HepG2 (cell line): ENCODE results near the gene PAPSS1. TPM values are rescaled to one million over a fixed set of nuclear protein-coding genes. Genes with fewer than 3 reads are reported as not detected.
A peak's percentile ranks its signal among the peaks of the same experiment; 100 is the strongest.

Source experiments
- ATAC-seq: fragments of 200-7000 bp; cut with Tn5 transposase; 3 replicates; pipeline ENCODE4 v1.9.1; 2020; ENCODE audit warnings: mild to moderate bottlenecking, moderate library complexity
- BruUV-seq: library from RNA; stranded (reverse); fragments of 400-500 nt; replicated peaks from 2 replicates; lab custom pipeline; 2021; lab: Mats Ljungman, UMichigan
- CTCF ChIA-PET: fragments of 300-600 bp; formaldehyde crosslinking; extraction: SDS; loops from one replicate; lab custom pipeline; 2021; ENCODE audit warnings: low total read pairs, inconsistent platforms, low intra/inter-chr PET ratio; lab: Yijun Ruan, JAX
- POLR2A ChIA-PET: fragments of 350-600 bp; sonication (Branson Sonifier 250); formaldehyde crosslinking; loops from one replicate; lab custom pipeline; 2020; ENCODE audit warnings: antibody characterized with exemption, inconsistent platforms; lab: Yijun Ruan, JAX
- DNase-seq: peaks from one replicate; pipeline ENCODE4 v3.0.0-alpha.2; 2015; ENCODE audit warnings: low spot score
- FAIRE-seq: peaks from 3 replicates; lab custom pipeline; 2011; peaks lifted over from hg19 to GRCh38; lab: Jason Lieb, UNC
- H2AFZ ChIP-seq: one replicate; pipeline ENCODE4 v1.6.1; 2011; ENCODE audit warnings: low read length, inconsistent platforms
- H3K27ac ChIP-seq: fragments of 300-600 bp; 3 replicates; pipeline ENCODE4 v1.8.0; 2011; ENCODE audit warnings: mixed run types, mild to moderate bottlenecking, mixed read lengths, low read length, inconsistent platforms; ENCODE audit not compliant: insufficient read depth; ENCODE audit errors: extremely low read length
- H3K27me3 ChIP-seq, 2 experiments: fragments of 200-600 bp in 1 of 2; 2 replicates in 1 of 2; 3 replicates in 1 of 2; pipeline versions ENCODE4 v1.6.0 to v1.8.0; 2011; ENCODE audit warnings: low read length in 2 of 2, mild to moderate bottlenecking in 2 of 2, moderate library complexity in 2 of 2, inconsistent platforms in 1 of 2; ENCODE audit not compliant: insufficient read depth in 2 of 2, control insufficient read depth in 1 of 2
- H3K36me3 ChIP-seq, 2 experiments: fragments of 200-600 bp in 1 of 2; replicated peaks in 1 of 2; 2 replicates in 1 of 2; 3 replicates in 1 of 2; pipeline versions ENCODE4 v1.5.1 to v1.8.0; 2011; ENCODE audit warnings: low read length in 2 of 2, inconsistent platforms in 1 of 2; ENCODE audit not compliant: insufficient read depth in 2 of 2, control insufficient read depth in 1 of 2
- H3K4me1 ChIP-seq: 2 replicates; pipeline ENCODE4 v1.5.1; 2012; ENCODE audit warnings: low read length, inconsistent platforms; ENCODE audit not compliant: insufficient read depth
- H3K4me2 ChIP-seq: 2 replicates; pipeline ENCODE4 v1.6.0; 2011; ENCODE audit warnings: low read depth, low read length, inconsistent platforms
- H3K4me3 ChIP-seq, 3 experiments: fragments of 200-600 bp in 1 of 3; sonication (generic), shearing (Covaris generic) in 1 of 3; replicated peaks in 1 of 3; 2 replicates each; pipeline ENCODE4 v1.5.1; 2011 to 2016; ENCODE audit warnings: low read length in 3 of 3, inconsistent platforms in 2 of 3, low read depth in 2 of 3, mild to moderate bottlenecking in 2 of 3, control low read depth in 1 of 3, mixed read lengths in 1 of 3; ENCODE audit not compliant: insufficient read depth in 1 of 3
- H3K79me2 ChIP-seq: one replicate; pipeline ENCODE4 v1.6.1; 2011; ENCODE audit warnings: low read length, inconsistent platforms; ENCODE audit not compliant: insufficient read depth
- H3K9ac ChIP-seq: 2 replicates; pipeline ENCODE4 v1.6.0; 2011; ENCODE audit warnings: mild to moderate bottlenecking, low read depth, low read length, inconsistent platforms; ENCODE audit not compliant: insufficient read depth
- H3K9me3 ChIP-seq: 2 replicates; pipeline ENCODE4 v1.5.1; 2012; ENCODE audit warnings: mild to moderate bottlenecking, low read length
- H4K20me1 ChIP-seq: 2 replicates; pipeline ENCODE4 v1.6.0; 2011; ENCODE audit warnings: inconsistent platforms, mild to moderate bottlenecking, low read length, moderate library complexity; ENCODE audit not compliant: insufficient read depth
- GFI1 ChIP-seq: sonication (generic); formaldehyde crosslinking; IDR thresholded peaks from 2 replicates; pipeline ENCODE4 v1.5.0; 2020; ENCODE audit warnings: missing genetic modification reagents, mild to moderate bottlenecking, borderline replicate concordance
- MEIS2 ChIP-seq: sonication (generic); formaldehyde crosslinking; IDR thresholded peaks from 2 replicates; pipeline ENCODE4 v1.9.0; 2021; ENCODE audit warnings: mild to moderate bottlenecking, missing genetic modification reagents
- NFYB ChIP-seq: sonication (generic); formaldehyde crosslinking; IDR thresholded peaks from 2 replicates; pipeline ENCODE4 v1.4.0; 2020; ENCODE audit warnings: missing genetic modification reagents
- PCBP1 ChIP-seq: fragments of 200-400 bp; formaldehyde crosslinking; IDR thresholded peaks from 2 replicates; pipeline ENCODE4 v1.6.1; 2017; ENCODE audit warnings: mild to moderate bottlenecking, low read depth, low read length, borderline replicate concordance
- PTBP1 ChIP-seq: fragments of 200-400 bp; formaldehyde crosslinking; IDR thresholded peaks from 2 replicates; pipeline ENCODE4 v1.6.1; 2018; ENCODE audit warnings: low read length, low read depth; ENCODE audit not compliant: poor library complexity, severe bottlenecking
- RFX1 ChIP-seq: fragments of 450-650 bp; IDR thresholded peaks from 2 replicates; pipeline ENCODE4 v1.6.1; 2017
- SNRNP70 ChIP-seq: fragments of 200-400 bp; formaldehyde crosslinking; IDR thresholded peaks from 2 replicates; pipeline ENCODE4 v1.6.1; 2017; ENCODE audit warnings: mild to moderate bottlenecking, low read depth, low read length, moderate library complexity
- YY1 ChIP-seq: IDR thresholded peaks from 2 replicates; pipeline ENCODE4 v1.6.1; 2011; ENCODE audit warnings: low read length, low read depth, moderate library complexity, mild to moderate bottlenecking; ENCODE audit not compliant: insufficient read depth, insufficient replicate concordance
- ZFP1 ChIP-seq: IDR thresholded peaks from 2 replicates; pipeline ENCODE4 v1.6.1; 2016
- WGBS: methylation state at CpG from one replicate; pipeline ENCODE4 v1.1.6; 2017; ENCODE audit warnings: low lambda C conversion rate; 5-methylcytosine and 5-hydroxymethylcytosine counted together
- in situ Hi-C: cut with HindIII; loops from 2 replicates; pipeline ENCODE4 v1.10.0; 2017; ENCODE audit warnings: low pct_unique_long_range_greater_than_20kb; ENCODE audit not compliant: extremely low pct_ligation_motif_present
- intact Hi-C: fragments of 100-400 bp; cut with micrococcal nuclease; formaldehyde crosslinking; loops from one replicate; pipeline ENCODE4 v1.10.0; 2022; ENCODE audit not compliant: unreplicated experiment
- polyA plus RNA-seq, 8 experiments: library from polyadenylated mRNA; depleted of rRNA in 3 of 8; stranded (reverse) in 7 of 8; unstranded in 1 of 8; fragments of >200 nt; fragmentation: Illumina TruSeq in 4 of 8; extraction: Trizol in 4 of 8; gene quantifications; 2 replicates each; pipeline versions ENCODE4 v1.2.1 to v1.2.3, GENCODE V29; 2011 to 2016; ENCODE audit warnings: low read depth in 4 of 8, missing spikeins in 1 of 8, mixed read lengths in 1 of 8; ENCODE audit not compliant: insufficient read depth in 1 of 8
- total RNA-seq, 5 experiments: library from RNA; depleted of rRNA; stranded (reverse); fragments of >200 nt; fragmentation: Illumina TruSeq; extraction: Trizol; gene quantifications; 2 replicates each; pipeline ENCODE4 v1.2.3, GENCODE V29; 2016; ENCODE audit warnings: low read depth in 1 of 5
- TF ChIP-seq, protein P1 (sequence below): sonication (generic); formaldehyde crosslinking; IDR thresholded peaks from 2 replicates; pipeline ENCODE4 v1.4.0; 2020; ENCODE audit warnings: missing genetic modification reagents, borderline replicate concordance
- TF ChIP-seq, protein P2 (sequence below): sonication (generic); formaldehyde crosslinking; IDR thresholded peaks from 2 replicates; pipeline ENCODE4 v1.4.0; 2020; ENCODE audit warnings: missing genetic modification reagents, mild to moderate bottlenecking, borderline replicate concordance
- TF ChIP-seq, protein P3 (sequence below): sonication (generic); formaldehyde crosslinking; IDR thresholded peaks from 2 replicates; pipeline ENCODE4 v1.4.0; 2020; ENCODE audit warnings: missing genetic modification reagents
- TF ChIP-seq, protein P4 (sequence below): sonication (generic); formaldehyde crosslinking; IDR thresholded peaks from 2 replicates; pipeline ENCODE4 v1.9.0; 2022; ENCODE audit warnings: missing genetic modification reagents, mild to moderate bottlenecking, borderline replicate concordance

PAPSS1 gene
- total and polyA plus RNA-seq, 2 of the 13 experiments (the other 11 are each of a cell fraction or from before 2014, with no cell fraction given) = 105 to 126 TPM

DNA sequence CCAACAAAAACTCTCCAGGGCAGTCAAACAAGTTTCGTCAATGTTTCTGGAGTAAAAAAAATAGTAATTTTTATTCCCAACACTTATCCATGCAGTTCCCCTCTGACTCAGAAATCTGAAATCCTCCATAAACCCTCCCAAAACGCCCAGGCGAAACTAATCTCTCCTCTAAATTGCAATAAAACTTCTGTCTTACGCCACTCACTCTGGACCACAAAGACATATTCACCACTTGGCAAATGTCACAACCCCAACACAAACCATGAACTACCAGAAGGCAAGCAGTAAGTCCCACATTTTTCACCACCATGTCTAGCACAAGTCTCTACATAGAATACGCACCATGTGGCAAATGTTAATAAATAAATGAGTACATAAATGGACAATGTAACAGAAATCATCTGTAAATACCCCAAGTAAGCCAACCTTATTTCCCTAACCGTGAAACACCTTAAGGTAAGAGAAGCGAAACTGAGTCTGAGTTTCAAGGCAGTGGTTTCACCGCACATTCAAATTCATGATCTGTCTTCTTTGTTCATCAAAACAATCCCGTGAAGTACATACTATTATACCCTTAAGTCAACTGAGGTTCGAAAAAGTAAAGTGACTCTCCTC lies 1.6 kb downstream of the PAPSS1 start:
- Histone ChIP-seq H2AFZ (no peak overlapping the region), H4K20me1 (no peaks in the 10 kb centered on the region), H3K36me3 (0 out of 5 replicates have a peak, but pooled peaks cover 0 to 5% of the 10 kb centered on the region in 2 experiments), H3K4me3 (peak overlapping the region; percentile 94 to 98 (median 98)), H3K4me1 (peaks cover 62% of the 10 kb centered on the region), H3K79me2 (peaks cover 60% of the 10 kb centered on the region), H3K9me3 (no peaks in the 10 kb centered on the region), H3K27me3 (no peaks in the 10 kb centered on the region; a peak in 1 of 5 replicates), H3K4me2 (peak overlapping the region; percentile 77), H3K27ac (peak overlapping the region; percentile 76), H3K9ac (peak overlapping the region; percentile 77)
- FAIRE-seq = no peak
- POLR2A ChIA-PET = interaction anchor here (0.6 to 3.2 kb wide), 2 partner anchors 17 to 26 kb away, joined by 3 to 23 read pairs; no protein-coding TSS in a partner anchor
- TSS peak; percentile 48 for BruUV-seq
- ATAC-seq = no peak
- TF ChIP-seq YY1 (no peak), MEIS2 (no peak), PCBP1 (no peak), GFI1 (CRISPR knock-in tag) (no peak), NFYB (CRISPR knock-in tag) (no peak), SNRNP70 (no peak), ZFP1 (CRISPR knock-in tag) (no peak), PTBP1 (no peak), RFX1 (no peak)
- TF ChIP-seq, protein P1, sequence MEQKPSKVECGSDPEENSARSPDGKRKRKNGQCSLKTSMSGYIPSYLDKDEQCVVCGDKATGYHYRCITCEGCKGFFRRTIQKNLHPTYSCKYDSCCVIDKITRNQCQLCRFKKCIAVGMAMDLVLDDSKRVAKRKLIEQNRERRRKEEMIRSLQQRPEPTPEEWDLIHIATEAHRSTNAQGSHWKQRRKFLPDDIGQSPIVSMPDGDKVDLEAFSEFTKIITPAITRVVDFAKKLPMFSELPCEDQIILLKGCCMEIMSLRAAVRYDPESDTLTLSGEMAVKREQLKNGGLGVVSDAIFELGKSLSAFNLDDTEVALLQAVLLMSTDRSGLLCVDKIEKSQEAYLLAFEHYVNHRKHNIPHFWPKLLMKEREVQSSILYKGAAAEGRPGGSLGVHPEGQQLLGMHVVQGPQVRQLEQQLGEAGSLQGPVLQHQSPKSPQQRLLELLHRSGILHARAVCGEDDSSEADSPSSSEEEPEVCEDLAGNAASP = no peak
- TF ChIP-seq, protein P2, sequence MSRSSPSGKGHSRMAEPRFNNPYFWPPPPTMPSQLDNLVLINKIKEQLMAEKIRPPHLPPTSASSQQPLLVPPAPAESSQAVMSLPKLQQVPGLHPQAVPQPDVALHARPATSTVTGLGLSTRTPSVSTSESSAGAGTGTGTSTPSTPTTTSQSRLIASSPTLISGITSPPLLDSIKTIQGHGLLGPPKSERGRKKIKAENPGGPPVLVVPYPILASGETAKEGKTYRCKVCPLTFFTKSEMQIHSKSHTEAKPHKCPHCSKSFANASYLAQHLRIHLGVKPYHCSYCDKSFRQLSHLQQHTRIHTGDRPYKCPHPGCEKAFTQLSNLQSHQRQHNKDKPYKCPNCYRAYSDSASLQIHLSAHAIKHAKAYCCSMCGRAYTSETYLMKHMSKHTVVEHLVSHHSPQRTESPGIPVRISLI (CRISPR knock-in tag) = no peak
- TF ChIP-seq, protein P3, sequence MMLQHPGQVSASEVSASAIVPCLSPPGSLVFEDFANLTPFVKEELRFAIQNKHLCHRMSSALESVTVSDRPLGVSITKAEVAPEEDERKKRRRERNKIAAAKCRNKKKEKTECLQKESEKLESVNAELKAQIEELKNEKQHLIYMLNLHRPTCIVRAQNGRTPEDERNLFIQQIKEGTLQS (CRISPR knock-in tag) = no peak
- TF ChIP-seq, protein P4, sequence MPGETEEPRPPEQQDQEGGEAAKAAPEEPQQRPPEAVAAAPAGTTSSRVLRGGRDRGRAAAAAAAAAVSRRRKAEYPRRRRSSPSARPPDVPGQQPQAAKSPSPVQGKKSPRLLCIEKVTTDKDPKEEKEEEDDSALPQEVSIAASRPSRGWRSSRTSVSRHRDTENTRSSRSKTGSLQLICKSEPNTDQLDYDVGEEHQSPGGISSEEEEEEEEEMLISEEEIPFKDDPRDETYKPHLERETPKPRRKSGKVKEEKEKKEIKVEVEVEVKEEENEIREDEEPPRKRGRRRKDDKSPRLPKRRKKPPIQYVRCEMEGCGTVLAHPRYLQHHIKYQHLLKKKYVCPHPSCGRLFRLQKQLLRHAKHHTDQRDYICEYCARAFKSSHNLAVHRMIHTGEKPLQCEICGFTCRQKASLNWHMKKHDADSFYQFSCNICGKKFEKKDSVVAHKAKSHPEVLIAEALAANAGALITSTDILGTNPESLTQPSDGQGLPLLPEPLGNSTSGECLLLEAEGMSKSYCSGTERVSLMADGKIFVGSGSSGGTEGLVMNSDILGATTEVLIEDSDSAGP (CRISPR knock-in tag) = no peak
- WGBS = 57% methylated on average over 10 of the region's 10 CpGs
- CTCF ChIA-PET = no interaction called here
- in situ Hi-C loops (no loop called here), intact Hi-C loops (loop anchor here (2.0 to 5.0 kb wide), 2 partner anchors 18 to 86 kb away; no protein-coding TSS in a partner anchor)
- DNase-seq = no peak
